Measurements from ENCODE around the gene CDK19. TPM values are rescaled to one million over a fixed set of nuclear protein-coding genes. Genes with fewer than 3 reads are reported as not detected.
"Not testable (repeated sequence)": the region's sequence is repeated elsewhere in the genome, so short reads cannot be mapped to it uniquely, and the experiment has no call there.

The CDK19 gene
- total RNA-seq, 4 donors from 2014 or later = 12.9 to 23.2 (median 13.2) TPM

DNA sequence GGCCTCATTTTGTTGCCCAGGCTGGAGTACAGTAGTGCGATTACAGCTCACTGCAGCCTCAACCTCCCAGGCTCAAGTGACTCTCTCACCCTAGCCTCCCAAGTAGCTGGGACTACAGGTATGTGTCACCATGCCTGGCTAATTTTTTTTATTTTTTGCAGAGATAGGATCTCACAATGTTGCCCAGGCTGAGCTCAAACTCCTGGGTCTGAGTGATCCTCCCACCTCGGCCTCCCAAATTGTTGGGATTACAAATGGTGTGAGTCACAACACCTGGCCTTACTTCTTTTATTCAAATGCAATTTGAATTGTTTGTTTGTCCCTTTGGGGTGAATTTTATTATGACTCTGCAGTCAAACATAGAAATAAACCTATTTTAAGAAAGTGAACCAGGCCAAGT is 207.1 kb downstream of the CDK19 start:
- H3K4me3 ChIP-seq = no peak overlapping the region
- WGBS, 2 donors (ENCODE audit: low coverage in 1 of 2) = 100% methylated on average over 2 of the region's 2 CpGs
- H3K27ac ChIP-seq = no peak overlapping the region
- H3K4me1 ChIP-seq = peaks cover 0 to 10% (median 0%) of the 10 kb centered on the region in 3 donors
- H3K9me3 ChIP-seq = no peaks in the 10 kb centered on the region
- peaks cover 0 to 13% of the 10 kb centered on the region in 2 donors for H3K36me3 ChIP-seq
- no peaks in the 10 kb centered on the region for H3K27me3 ChIP-seq
- ATAC-seq = no peak
- TF ChIP-seq CTCF (IDR thresholded peaks at IDR 0.05) (no peak), POLR2A (IDR thresholded peaks at IDR 0.05) (no peak), EP300 (IDR thresholded peaks at IDR 0.05) (no peak), POLR2AphosphoS5 (IDR thresholded peaks at IDR 0.05) (no peak)

- Histone ChIP-seq H3K4me1 (peaks cover 0 to 10% (median 0%) of the 10 kb centered on the region in 3 donors), H3K9me3 (no peaks in the 10 kb centered on the region), H3K4me3 (no peak overlapping the region), H3K36me3 (peaks cover 0 to under 1% of the 10 kb centered on the region in 2 donors), H3K27ac (no peak overlapping the region), H3K27me3 (no peaks in the 10 kb centered on the region)
- no peak for ATAC-seq
- TF ChIP-seq CTCF (IDR thresholded peaks at IDR 0.05) (no peak), POLR2A (IDR thresholded peaks at IDR 0.05) (no peak)
- 86 to 95% methylated on average over 1 to 4 of the region's 4 CpGs for WGBS, 2 donors (ENCODE audit: low coverage in 1 of 2)
Measured at GRCh38 chr6:110606151-110606550, 209.1 kb downstream of the CDK19 start.

GRCh38 chr6:110600640-110601039 is 214.6 kb downstream of the CDK19 start:
- H3K4me1 ChIP-seq, H3K4me3 ChIP-seq, H3K27ac ChIP-seq, H3K9me3 ChIP-seq, H3K36me3 ChIP-seq, ATAC-seq, H3K27me3 ChIP-seq: not testable (repeated sequence)
- WGBS, 2 donors (ENCODE audit: low coverage in 1 of 2) = no CpG with 5 or more reads among the region's 3 CpGs

DNA sequence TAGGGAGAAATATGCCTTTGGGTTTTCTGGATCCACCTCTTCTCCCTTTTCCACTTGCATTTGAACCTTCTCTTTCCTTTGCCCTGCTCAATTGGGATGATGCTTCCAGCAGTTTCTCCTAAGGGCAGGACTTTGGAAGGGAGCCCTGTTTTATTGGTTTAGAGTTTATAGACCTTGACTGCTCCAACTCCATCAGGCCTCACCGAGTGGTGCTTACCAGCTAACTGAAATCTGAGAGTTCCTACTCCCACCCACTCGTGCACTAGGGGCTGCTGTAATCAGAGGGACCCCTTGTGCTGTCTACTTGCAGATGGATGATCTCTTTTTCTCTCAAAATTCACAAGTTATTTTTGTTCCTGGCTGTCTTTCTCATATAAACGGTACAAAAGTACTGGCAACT is 217.5 kb downstream of the CDK19 start:
- Histone ChIP-seq H3K9me3 (no peaks in the 10 kb centered on the region), H3K27me3 (no peaks in the 10 kb centered on the region), H3K4me3 (no peak overlapping the region), H3K4me1 (peaks cover 0 to 8% (median 0%) of the 10 kb centered on the region in 3 donors), H3K27ac (no peak overlapping the region), H3K36me3 (no peaks in the 10 kb centered on the region)
- ATAC-seq = no peak
- WGBS, 2 donors (ENCODE audit: low coverage in 1 of 2) = 48 to 56% methylated on average over 2 to 3 of the region's 3 CpGs
- no peak for TF ChIP-seq EP300 (IDR thresholded peaks at IDR 0.05)
- TF ChIP-seq POLR2A (IDR thresholded peaks at IDR 0.05) = no peak
- TF ChIP-seq CTCF (IDR thresholded peaks at IDR 0.05) = no peak
- no peak for TF ChIP-seq POLR2AphosphoS5 (IDR thresholded peaks at IDR 0.05)

DNA sequence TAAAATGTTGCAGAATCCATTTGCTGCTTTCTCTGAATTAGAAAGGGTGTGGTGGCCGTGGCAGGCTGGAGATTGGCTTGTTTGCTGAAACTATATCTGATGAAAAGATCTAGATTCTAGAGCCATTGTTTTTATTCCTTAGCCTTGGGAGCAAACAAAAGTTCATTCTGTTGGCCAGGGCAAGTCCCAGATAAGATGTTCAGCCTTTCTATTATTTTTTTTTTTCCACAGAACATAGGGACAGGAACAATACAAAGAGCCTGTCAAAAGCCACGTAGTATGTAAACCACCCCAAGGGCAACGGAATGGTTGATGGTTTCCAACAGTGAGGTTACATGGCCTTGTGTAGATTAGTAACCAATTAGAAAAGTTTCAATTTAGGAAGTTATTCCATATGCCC is 218.9 kb downstream of the CDK19 start:
- H3K9me3 ChIP-seq = no peaks in the 10 kb centered on the region
- H3K27ac ChIP-seq = no peak overlapping the region
- H3K4me3 ChIP-seq = no peak overlapping the region
- no peak for TF ChIP-seq POLR2AphosphoS5 (IDR thresholded peaks at IDR 0.05)
- no peak for TF ChIP-seq CTCF (IDR thresholded peaks at IDR 0.05)
- no peak for TF ChIP-seq EP300 (IDR thresholded peaks at IDR 0.05)
- no peak for TF ChIP-seq POLR2A (IDR thresholded peaks at IDR 0.05)
- ATAC-seq = no peak
- WGBS, 2 donors (ENCODE audit: low coverage in 1 of 2) = 74 to 75% methylated on average over 3 of the region's 3 CpGs
- H3K36me3 ChIP-seq = no peaks in the 10 kb centered on the region
- no peaks in the 10 kb centered on the region for H3K27me3 ChIP-seq
- H3K4me1 ChIP-seq = peaks cover 0 to 15% (median 0%) of the 10 kb centered on the region in 3 donors
